OCI-LY3 (cell line): ENCODE measurements around the gene CYB5D1.

ENCODE experiments used
- EZH2phosphoT487 ChIP-seq: fragments of 200-600 bp; shearing (Covaris generic); IDR thresholded peaks from 2 replicates; pipeline ENCODE4 v1.6.1; 2018; ENCODE audit warnings: antibody characterized with exemption, mixed run types, low read depth
- TF ChIP-seq, protein P1 (sequence below): fragments of 200-600, 300-600 bp; sonication (generic); IDR thresholded peaks from 2 replicates; pipeline ENCODE4 v1.5.1; 2014; ENCODE audit warnings: antibody characterized with exemption, low read length, low read depth

DNA sequence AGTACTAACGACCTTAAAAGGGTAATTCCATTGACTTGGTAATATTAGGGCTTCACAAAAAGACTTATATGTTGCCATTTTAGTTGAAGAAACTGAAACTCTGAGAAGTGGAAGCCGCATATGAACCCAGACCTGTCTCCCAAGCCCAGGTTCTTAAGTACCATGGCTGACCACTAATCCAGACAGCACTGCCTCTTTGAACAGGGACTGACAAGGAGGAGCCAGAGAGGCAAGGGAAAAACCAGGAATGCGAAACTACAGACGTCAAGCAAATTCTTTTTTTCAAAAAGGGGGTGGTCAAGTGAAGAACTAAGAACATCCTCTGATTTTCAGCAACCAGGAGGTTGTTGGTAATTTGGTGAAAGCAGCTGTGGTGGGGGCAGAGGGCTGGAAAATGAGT is 15.2 kb downstream of the CYB5D1 start:
- TF ChIP-seq EZH2phosphoT487 = no peak
- TF ChIP-seq, protein P1, sequence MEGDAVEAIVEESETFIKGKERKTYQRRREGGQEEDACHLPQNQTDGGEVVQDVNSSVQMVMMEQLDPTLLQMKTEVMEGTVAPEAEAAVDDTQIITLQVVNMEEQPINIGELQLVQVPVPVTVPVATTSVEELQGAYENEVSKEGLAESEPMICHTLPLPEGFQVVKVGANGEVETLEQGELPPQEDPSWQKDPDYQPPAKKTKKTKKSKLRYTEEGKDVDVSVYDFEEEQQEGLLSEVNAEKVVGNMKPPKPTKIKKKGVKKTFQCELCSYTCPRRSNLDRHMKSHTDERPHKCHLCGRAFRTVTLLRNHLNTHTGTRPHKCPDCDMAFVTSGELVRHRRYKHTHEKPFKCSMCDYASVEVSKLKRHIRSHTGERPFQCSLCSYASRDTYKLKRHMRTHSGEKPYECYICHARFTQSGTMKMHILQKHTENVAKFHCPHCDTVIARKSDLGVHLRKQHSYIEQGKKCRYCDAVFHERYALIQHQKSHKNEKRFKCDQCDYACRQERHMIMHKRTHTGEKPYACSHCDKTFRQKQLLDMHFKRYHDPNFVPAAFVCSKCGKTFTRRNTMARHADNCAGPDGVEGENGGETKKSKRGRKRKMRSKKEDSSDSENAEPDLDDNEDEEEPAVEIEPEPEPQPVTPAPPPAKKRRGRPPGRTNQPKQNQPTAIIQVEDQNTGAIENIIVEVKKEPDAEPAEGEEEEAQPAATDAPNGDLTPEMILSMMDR = no peak
